HCT116 (cell line): Measurements from ENCODE around the gene ACKR3.

ENCODE experiments used
- EZH2 ChIP-seq: fragments of 200-600 bp; sonication (generic); IDR thresholded peaks from 2 replicates; pipeline ENCODE4 v1.6.1; 2017; ENCODE audit warnings: antibody characterized with exemption, mixed run types
- EZH2phosphoT487 ChIP-seq: fragments of 200-600 bp; IDR thresholded peaks from 2 replicates; pipeline ENCODE4 v1.6.1; 2018; ENCODE audit warnings: antibody characterized with exemption, borderline replicate concordance
- POLR2A ChIP-seq: IDR thresholded peaks from 2 replicates; pipeline ENCODE4 v1.7.0; 2011; ENCODE audit warnings: borderline replicate concordance; ENCODE audit not compliant: insufficient read depth, insufficient read length; ENCODE audit errors: extremely low read depth
- POLR2AphosphoS5 ChIP-seq: IDR thresholded peaks from 2 replicates; pipeline ENCODE4 v1.6.1; 2011; ENCODE audit warnings: mild to moderate bottlenecking, low read depth, low read length, moderate library complexity
- SIN3A ChIP-seq: IDR thresholded peaks from 2 replicates; pipeline ENCODE4 v1.6.1; 2012; ENCODE audit warnings: low read depth
- TCF7L2 ChIP-seq: IDR thresholded peaks from 2 replicates; pipeline ENCODE4 v1.7.0; 2011; ENCODE audit warnings: borderline replicate concordance, inconsistent platforms; ENCODE audit not compliant: insufficient read depth, insufficient read length; ENCODE audit errors: extremely low read depth
- YY1 ChIP-seq: IDR thresholded peaks from 2 replicates; pipeline ENCODE4 v1.6.1; 2011; ENCODE audit warnings: low read length, low read depth, moderate library complexity, mild to moderate bottlenecking; ENCODE audit not compliant: insufficient replicate concordance; ENCODE audit errors: extremely low read depth
- TF ChIP-seq, protein P1 (sequence below), 3 experiments: fragments of 200-600 bp in 1 of 3; sonication (generic) in 1 of 3; IDR thresholded peaks in 2 of 3; conservative IDR thresholded peaks in 1 of 3; 2 replicates each; pipeline ENCODE4 v1.5.1; 2012 to 2017; ENCODE audit warnings: low read depth in 2 of 3, low read length in 2 of 3, antibody characterized with exemption in 1 of 3, borderline replicate concordance in 1 of 3, control low read depth in 1 of 3, mild to moderate bottlenecking in 1 of 3, mixed read lengths in 1 of 3, mixed run types in 1 of 3, moderate library complexity in 1 of 3; ENCODE audit not compliant: insufficient read depth in 1 of 3

GRCh38 chr2:236558036-236558435, 11.6 kb upstream of the ACKR3 start:
- no peak for TF ChIP-seq POLR2A
- TF ChIP-seq YY1: no peak
- no peak for TF ChIP-seq EZH2phosphoT487
- TF ChIP-seq, protein P1, sequence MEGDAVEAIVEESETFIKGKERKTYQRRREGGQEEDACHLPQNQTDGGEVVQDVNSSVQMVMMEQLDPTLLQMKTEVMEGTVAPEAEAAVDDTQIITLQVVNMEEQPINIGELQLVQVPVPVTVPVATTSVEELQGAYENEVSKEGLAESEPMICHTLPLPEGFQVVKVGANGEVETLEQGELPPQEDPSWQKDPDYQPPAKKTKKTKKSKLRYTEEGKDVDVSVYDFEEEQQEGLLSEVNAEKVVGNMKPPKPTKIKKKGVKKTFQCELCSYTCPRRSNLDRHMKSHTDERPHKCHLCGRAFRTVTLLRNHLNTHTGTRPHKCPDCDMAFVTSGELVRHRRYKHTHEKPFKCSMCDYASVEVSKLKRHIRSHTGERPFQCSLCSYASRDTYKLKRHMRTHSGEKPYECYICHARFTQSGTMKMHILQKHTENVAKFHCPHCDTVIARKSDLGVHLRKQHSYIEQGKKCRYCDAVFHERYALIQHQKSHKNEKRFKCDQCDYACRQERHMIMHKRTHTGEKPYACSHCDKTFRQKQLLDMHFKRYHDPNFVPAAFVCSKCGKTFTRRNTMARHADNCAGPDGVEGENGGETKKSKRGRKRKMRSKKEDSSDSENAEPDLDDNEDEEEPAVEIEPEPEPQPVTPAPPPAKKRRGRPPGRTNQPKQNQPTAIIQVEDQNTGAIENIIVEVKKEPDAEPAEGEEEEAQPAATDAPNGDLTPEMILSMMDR (IDR thresholded peaks at IDR 0.05 in 2 of 3, conservative IDR thresholded peaks at IDR 0.05 in 1 of 3; ENCODE audit: borderline replicate concordance in 1 of 3, insufficient read depth in 1 of 3, low read depth in 2 of 3, low read length in 2 of 3): no peak
- TF ChIP-seq POLR2AphosphoS5: no peak
- no peak for TF ChIP-seq SIN3A
- no peak for TF ChIP-seq EZH2
- no peak for TF ChIP-seq TCF7L2
